Stimulated activated memory B cell treated with anti-CD40 and anti-IgM and Interleukin-4, amounts not matched to agents 10 μg/mL and 1 μg/mL and 100 μg/mL, for 72 hours (primary cell): ENCODE measurements around the gene DIO3.

Experiments
- ATAC-seq: fragments of 150-1000 bp; cut with Tn5 transposase; 2 replicates; pipeline ENCODE4 v1.10.0; 2021
- H3K27ac Mint-ChIP-seq: one replicate; pipeline ENCODE4 v1.8.0; 2022; ENCODE audit warnings: mild to moderate bottlenecking, mixed read lengths
- H3K27me3 Mint-ChIP-seq: one replicate; pipeline ENCODE4 v1.8.0; 2022; ENCODE audit warnings: mixed read lengths
- H3K36me3 Mint-ChIP-seq: one replicate; pipeline ENCODE4 v1.8.0; 2022; ENCODE audit warnings: mixed read lengths
- H3K4me1 Mint-ChIP-seq: one replicate; pipeline ENCODE4 v1.8.0; 2022; ENCODE audit warnings: mixed read lengths
- H3K4me3 Mint-ChIP-seq: one replicate; pipeline ENCODE4 v1.8.0; 2022; ENCODE audit warnings: mild to moderate bottlenecking, moderate library complexity, mixed read lengths
- H3K9me3 Mint-ChIP-seq: one replicate; pipeline ENCODE4 v1.8.0; 2022; ENCODE audit warnings: mixed read lengths

Gene DIO3

DNA sequence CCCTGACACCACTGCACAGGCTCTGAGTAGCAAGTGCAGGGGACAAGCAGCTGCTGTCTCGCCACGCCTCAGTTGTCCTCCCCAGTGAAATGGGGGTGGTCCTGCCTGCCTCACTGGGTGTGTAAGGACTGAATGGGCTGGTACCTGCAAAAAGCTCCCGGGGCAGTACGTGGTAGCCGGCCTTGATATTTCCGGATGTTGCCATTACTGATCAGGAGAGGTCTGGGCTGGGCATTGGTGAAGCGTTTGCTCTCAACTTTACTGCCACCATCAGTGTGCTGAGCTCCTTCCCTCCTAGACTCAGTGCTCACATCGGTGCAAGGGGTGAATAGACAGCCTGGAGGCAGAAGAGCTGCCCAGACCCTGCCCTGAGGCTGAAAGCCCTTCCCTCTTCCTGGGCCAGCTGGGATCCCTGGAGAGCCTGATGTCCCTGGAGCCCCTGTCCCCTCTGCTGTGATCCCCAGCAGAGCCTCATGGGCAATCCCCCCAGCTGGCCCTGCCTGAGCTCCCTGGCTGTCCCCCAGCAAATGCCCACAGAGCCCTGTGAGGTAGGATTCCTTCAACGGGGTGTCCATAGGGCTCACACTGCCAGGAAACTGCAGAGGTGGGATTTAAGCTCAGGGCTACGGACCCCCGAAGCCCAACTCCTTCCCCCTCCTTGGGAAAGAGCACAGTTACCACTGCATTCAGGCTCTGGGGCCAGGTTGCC, 18.2 kb downstream of the DIO3 start:
- no peak for ATAC-seq
- no peak overlapping the region for H3K4me3 Mint-ChIP-seq
- no peaks in the 10 kb centered on the region for H3K36me3 Mint-ChIP-seq

DNA sequence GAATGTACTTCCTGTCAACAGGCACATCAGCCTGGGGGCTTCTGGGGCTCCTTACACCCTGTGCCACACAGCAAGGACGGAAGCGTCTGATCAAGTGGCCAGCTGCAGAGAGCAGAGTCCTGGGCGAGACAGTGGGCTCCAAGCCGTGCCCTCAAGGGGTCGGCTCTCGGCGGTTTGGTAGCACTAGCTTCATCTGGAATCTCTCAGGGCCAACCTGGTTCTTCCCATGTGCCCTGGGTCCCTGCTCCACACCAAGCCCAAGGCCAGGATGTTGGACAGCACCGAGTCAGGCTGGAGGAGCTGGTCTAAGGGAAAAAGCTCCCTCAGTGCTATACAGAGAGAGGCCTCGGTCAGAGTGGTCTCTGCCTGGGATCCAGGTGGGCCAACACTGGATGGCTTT, 20.5 kb downstream of the DIO3 start:
- H3K36me3 Mint-ChIP-seq, result no peaks in the 10 kb centered on the region
- no peaks in the 10 kb centered on the region for H3K4me1 Mint-ChIP-seq
- no peak overlapping the region for H3K27ac Mint-ChIP-seq
- H3K27me3 Mint-ChIP-seq, result peaks cover 6% of the 10 kb centered on the region
- no peaks in the 10 kb centered on the region for H3K9me3 Mint-ChIP-seq
- no peak overlapping the region for H3K4me3 Mint-ChIP-seq
- ATAC-seq, result no peak

More for the DNA sequence above, 18.2 kb downstream of the DIO3 start:
- Mint-ChIP-seq H3K27ac (no peak overlapping the region), H3K4me1 (no peaks in the 10 kb centered on the region), H3K27me3 (peaks cover 8% of the 10 kb centered on the region), H3K9me3 (no peaks in the 10 kb centered on the region)

DNA sequence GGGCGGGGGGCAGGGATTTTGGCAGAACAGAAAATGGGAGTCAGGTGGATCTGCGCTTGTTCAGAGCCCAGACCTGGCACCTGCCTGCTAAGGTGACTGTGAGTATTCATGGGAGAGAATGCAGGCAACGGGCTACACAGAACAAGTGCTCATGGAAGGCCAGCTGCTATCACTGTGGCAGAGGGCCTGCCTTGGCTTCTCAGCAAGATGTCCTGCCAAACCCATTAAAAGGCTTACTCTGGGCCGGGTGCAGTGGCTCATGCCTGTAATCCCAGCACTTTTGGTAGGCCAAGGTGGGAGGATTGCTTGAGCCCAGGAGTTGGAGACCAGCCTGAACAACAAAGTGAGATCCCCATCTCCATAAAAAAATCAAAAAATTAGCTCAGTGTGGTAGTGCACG, 21.0 kb downstream of the DIO3 start:
- Mint-ChIP-seq H3K4me3 (no peak overlapping the region), H3K36me3 (no peaks in the 10 kb centered on the region), H3K4me1 (no peaks in the 10 kb centered on the region), H3K27ac (no peak overlapping the region), H3K9me3 (no peaks in the 10 kb centered on the region), H3K27me3 (peaks cover 6% of the 10 kb centered on the region)
- ATAC-seq, result no peak

DNA sequence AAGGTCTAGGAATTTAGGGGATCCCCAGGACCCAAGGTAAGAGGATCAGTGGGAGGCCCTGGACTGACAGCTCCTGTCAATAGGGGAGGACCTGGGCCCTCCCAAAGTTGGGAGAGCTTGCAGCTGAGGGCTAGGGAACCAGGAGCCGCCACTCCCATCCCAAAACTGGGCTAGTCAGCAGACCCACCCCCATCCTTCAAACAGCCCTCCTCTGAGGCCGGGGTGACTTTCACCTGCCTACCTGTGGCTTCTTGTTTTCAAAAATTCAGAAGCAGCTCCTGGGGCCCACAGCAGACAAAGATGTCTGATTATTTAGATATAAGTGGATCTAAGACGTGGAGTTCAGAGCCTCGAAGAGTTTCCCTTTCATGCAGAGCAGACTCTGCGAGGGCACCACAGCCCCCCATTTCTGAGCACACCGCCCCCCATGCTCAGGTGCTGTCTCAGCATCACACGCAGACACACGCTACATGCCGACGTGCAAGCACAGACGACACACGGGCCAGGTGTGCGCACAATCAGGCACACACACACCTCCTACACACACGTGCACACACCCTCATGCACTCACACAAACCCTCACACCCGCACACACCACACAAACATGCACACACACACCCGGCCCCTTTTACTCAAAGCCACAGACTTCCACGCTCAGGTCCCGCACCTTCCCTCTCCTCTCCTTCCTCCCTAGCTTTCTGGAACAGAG, 21.9 kb downstream of the DIO3 start:
- H3K27ac Mint-ChIP-seq, result no peak overlapping the region
- no peak for ATAC-seq
- no peaks in the 10 kb centered on the region for H3K36me3 Mint-ChIP-seq
- H3K9me3 Mint-ChIP-seq, result no peaks in the 10 kb centered on the region
- H3K4me1 Mint-ChIP-seq, result no peaks in the 10 kb centered on the region
- peaks cover 6% of the 10 kb centered on the region for H3K27me3 Mint-ChIP-seq
- no peak overlapping the region for H3K4me3 Mint-ChIP-seq

DNA sequence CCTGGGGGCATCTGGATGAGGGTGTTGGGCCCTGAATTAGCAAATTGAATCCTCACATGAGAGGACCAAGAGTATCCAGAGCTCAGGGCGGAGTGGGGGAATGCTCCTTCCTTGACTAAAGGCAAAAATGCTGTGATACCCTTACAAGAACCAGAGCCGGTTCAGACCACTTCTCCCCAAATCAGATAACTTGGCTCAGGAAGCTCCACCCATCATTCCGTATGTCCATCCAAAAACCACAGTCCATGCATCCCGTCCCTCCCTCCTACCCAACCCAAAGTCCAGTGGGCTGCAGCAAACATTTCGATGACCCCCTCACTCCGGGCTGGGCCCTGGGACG, 22.4 kb downstream of the DIO3 start:
- Mint-ChIP-seq H3K9me3 (no peaks in the 10 kb centered on the region), H3K27me3 (peaks cover 6% of the 10 kb centered on the region), H3K27ac (no peak overlapping the region), H3K4me3 (no peak overlapping the region), H3K4me1 (no peaks in the 10 kb centered on the region), H3K36me3 (no peaks in the 10 kb centered on the region)
- ATAC-seq, result no peak

DNA sequence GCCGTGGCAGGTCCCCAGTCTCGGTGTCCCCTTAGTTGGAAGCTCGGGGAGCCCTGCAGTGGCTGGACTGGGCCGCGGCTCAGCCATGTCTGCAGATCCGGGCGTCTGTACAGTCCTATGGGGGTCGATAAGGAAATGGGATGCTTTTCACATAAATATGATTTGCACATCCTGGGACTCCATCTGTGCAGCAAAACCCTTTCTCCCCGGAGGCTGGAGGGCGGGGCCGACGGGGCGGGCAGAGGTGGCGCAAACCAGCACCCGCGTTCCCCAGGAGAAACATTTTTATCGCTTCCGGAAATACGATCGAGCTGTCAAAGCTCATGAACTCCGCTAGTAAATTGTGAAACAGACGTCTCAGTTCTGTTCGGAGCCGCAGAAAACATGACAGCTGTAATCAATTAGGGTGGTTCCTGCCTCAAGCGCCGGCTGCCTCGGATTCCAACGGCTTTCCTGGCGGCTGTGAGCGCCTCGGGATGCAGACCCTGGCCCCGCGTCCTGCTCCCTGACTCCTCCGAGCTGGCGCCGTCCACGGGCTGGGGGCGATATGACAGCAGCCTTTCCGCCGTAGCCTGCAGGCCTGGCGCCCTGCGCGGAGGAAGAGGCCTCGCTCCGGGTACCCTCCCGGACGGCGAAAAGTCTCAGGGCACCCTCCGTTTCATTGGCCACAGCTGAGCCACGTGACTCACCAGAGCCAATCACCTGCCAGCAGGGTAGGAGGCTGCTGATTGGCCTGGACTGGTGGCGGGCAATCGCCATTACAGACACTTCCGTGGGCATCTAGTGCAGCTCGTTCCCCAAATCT, 23.0 kb downstream of the DIO3 start:
- Mint-ChIP-seq H3K9me3 (no peaks in the 10 kb centered on the region), H3K27ac (no peak overlapping the region), H3K4me3 (no peak overlapping the region), H3K36me3 (no peaks in the 10 kb centered on the region), H3K27me3 (peaks cover 6% of the 10 kb centered on the region), H3K4me1 (no peaks in the 10 kb centered on the region)
- ATAC-seq, result no peak

DNA sequence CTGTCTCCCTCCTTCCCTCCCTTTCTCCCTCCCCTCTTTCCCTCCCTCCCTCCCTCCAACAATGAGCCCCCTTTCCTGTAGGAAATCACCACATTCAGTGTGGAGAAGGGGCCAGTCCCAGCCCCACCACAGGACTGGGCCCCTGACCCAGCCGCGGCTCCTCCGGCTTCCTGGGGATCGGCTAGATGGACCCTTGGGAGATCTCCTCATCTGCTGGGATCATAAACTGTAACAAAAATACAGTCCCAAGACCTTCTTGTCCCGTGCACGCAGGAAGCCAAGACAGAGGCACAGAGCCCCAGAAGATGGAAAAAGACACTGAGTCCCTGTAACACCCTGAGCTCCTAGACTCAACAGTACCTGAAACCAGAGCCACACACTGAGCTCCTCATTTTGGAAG, 23.9 kb downstream of the DIO3 start:
- no peak for ATAC-seq
- Mint-ChIP-seq H3K9me3 (no peaks in the 10 kb centered on the region), H3K4me1 (no peaks in the 10 kb centered on the region), H3K27ac (no peak overlapping the region), H3K27me3 (peaks cover 6% of the 10 kb centered on the region), H3K4me3 (no peak overlapping the region), H3K36me3 (no peaks in the 10 kb centered on the region)

DNA sequence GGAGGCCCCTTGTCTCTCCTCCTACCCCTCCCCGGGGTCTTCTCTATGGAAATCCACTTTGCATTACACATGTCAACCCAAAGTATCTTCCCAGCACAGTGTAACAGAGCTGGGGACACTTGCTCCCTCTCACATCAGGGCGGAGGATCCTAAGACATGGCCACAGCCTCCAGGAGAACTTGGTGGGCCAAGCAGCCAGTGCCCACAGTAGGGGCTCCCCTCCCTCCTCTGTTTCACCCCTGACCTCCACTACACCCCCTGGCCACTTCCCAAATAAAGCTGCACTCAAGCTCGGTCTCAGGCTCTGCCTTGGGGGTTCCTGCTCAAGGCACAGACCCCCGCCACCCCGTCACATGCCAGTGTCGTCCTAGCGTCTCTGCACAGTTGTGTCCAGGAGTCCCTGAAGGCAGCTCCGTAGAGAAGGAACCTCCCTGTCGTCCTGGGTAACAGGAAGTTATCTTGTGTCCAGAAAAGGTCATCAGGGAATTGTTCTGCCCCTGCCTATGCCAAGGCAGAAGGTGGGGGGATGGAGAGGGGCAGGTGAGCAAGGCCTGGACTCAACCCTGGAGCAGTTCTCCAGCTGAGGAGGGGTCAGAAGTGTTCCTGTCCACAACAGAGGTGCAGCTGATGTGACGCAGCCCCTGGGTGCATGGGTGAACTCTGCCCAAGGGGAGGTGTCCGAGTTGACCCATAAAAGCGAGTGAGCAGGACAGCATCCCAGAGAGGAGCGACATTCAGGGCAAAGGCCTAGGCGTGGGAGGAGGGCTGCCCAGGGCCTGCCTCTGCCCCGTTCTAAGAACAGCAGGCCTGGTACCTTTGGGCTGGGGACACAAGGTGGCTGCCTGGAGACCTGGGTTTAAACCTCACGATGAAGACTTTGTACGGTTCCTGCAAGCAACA, 25.5 kb downstream of the DIO3 start:
- Mint-ChIP-seq H3K9me3 (no peaks in the 10 kb centered on the region), H3K27me3 (peaks cover 3% of the 10 kb centered on the region), H3K36me3 (no peaks in the 10 kb centered on the region), H3K4me3 (no peak overlapping the region), H3K27ac (no peak overlapping the region), H3K4me1 (no peaks in the 10 kb centered on the region)
- ATAC-seq, result no peak

DNA sequence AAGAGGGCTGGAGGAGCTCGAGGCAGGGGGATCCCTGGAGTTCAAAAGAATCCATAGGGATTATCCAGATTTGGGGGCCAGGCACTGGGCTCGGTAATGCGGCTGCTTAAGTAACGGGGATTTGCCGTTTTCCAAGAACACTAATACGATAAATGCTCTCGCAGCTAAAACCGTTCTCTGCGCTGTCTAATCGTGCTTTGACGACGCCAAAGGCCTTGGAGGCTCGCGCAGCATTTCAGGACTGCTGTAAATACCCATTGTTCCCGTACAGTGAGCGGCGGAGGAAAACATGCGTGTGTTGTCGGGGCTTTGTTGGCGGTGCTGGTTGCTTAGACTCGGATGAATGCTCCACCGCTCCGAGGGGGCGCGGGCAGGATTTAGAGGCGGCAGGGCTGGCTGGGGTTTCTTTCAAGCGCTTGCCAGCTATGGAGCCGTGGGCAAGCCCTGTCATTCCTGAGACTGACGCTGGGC, 26.2 kb downstream of the DIO3 start:
- no peaks in the 10 kb centered on the region for H3K4me1 Mint-ChIP-seq
- no peaks in the 10 kb centered on the region for H3K36me3 Mint-ChIP-seq
- no peak overlapping the region for H3K27ac Mint-ChIP-seq
- no peak overlapping the region for H3K4me3 Mint-ChIP-seq
- H3K27me3 Mint-ChIP-seq, result no peaks in the 10 kb centered on the region
- ATAC-seq, result no peak
- no peaks in the 10 kb centered on the region for H3K9me3 Mint-ChIP-seq

DNA sequence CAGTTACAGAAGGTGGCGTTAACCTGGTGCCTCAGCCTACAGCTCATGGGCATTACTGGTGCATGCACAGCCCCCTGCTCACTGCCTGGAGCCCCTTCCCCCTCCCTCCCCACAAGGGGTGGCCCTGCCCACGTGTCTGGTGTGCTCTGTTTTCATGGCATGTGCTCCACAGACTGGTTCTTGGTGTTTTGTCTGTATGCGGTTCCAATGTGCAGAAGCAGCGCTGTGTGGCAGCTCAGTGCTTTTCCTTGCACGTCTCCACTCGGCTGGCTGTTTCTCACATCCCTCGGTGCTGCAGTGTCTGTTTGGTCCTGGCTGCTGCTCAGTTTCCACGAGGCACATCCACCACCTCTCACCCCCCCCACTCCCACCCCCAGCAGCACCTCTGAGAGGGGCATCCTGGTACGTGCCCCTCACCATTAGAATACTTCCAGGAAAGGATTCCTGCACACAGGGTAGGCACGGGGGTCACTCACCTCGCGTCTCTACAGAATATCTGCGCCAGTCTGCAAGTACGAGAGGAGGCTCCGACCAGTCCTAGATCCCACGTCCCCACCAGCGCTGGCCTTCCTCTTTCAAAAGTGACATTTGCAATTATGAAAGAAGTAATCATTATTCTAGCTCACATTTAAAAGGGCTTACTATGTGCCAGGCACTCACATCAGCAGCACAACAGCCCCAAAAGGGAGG, 27.1 kb downstream of the DIO3 start:
- Mint-ChIP-seq H3K4me1 (no peaks in the 10 kb centered on the region), H3K27me3 (no peaks in the 10 kb centered on the region), H3K4me3 (no peak overlapping the region), H3K27ac (no peak overlapping the region), H3K36me3 (no peaks in the 10 kb centered on the region), H3K9me3 (no peaks in the 10 kb centered on the region)
- no peak for ATAC-seq

DNA sequence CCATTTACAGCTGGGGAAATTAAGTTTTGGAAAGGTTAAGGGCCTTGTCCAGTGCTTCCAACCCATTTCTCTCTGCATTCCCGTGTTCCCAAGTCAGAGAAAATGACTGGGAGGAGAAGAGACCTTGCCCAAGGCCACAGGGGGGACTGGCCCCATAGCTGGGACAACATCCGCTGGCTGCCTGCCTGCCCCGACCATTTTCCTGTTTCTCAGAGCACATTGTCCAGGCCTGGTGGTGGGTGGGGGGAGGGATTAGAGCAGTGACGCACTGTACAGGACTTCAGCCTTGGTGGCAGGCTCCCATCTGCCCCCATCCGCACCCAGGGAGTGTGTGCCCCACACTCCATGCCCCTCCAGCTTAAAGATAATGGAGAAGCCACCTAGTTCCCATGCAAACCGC, 27.7 kb downstream of the DIO3 start:
- Mint-ChIP-seq H3K4me1 (no peaks in the 10 kb centered on the region), H3K27me3 (no peaks in the 10 kb centered on the region), H3K9me3 (no peaks in the 10 kb centered on the region), H3K4me3 (no peak overlapping the region), H3K36me3 (no peaks in the 10 kb centered on the region), H3K27ac (no peak overlapping the region)
- no peak for ATAC-seq

DNA sequence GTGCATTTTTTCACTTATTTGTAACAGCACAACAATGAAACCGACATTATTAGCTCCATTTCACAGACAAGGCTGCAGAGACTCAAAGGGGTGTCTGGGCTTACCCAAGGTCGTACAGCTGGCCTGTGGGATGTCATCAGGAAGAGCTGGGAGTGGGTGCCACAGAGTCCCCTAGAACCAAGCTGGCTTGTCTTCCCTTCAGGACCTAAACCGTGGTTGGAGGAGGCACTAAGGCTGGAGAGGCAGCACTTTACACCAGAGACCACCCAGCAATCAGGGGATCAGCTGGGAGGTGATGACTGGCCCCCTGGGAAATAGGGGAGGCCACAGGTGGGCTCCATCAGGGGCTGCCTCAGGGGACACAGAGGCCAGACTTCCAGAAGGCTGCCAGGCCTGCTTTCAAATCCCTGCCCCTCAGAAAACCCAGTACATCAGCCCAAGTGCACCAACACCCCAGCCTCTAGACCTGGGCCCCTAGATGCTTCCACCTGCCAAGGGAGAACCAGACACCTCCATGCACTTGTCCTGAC, 28.3 kb downstream of the DIO3 start:
- H3K27ac Mint-ChIP-seq, result no peak overlapping the region
- no peaks in the 10 kb centered on the region for H3K4me1 Mint-ChIP-seq
- no peak overlapping the region for H3K4me3 Mint-ChIP-seq
- no peak for ATAC-seq
- no peaks in the 10 kb centered on the region for H3K27me3 Mint-ChIP-seq
- no peaks in the 10 kb centered on the region for H3K36me3 Mint-ChIP-seq
- H3K9me3 Mint-ChIP-seq, result peaks cover 3% of the 10 kb centered on the region

DNA sequence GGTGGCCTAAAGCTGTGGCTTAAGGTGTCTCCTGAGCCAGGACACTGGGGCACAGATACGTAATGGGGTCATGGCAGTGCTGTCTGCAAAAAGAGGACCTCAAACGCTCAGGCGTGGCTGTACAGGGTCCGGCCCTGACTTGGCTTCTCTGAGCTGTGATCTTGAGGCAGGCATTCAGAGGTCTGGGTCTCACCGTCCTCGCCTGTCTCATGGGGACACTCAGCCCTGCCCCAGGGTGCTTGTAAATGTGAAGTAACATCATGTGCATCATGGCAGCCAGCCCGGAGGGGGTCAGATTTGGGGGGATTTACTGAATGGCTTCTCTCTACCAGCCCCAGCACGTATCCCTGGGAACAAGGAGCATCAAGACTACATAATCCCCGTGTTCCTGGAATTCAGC, 28.8 kb downstream of the DIO3 start:
- Mint-ChIP-seq H3K36me3 (no peaks in the 10 kb centered on the region), H3K9me3 (peaks cover 3% of the 10 kb centered on the region), H3K27me3 (no peaks in the 10 kb centered on the region), H3K4me3 (no peak overlapping the region), H3K27ac (no peak overlapping the region), H3K4me1 (no peaks in the 10 kb centered on the region)
- no peak for ATAC-seq

DNA sequence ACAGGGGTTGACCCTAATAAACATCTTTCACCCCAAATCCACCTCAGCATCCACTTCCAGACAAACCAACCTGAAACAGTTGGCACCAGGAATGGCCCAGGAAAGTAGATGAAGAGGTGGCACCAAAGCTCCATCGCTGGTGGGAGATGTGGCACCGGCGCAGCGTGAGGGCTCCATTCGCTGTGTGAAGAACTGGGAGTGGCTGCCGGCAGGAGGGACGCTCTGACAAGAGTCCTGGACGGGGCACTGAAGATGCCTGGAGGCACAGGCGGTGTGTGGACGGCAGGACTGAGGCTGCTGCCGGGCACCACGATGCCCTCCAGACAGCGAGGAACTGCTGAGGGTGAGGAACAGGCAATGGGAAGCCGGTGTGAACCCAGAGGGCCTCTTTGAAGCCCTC, 29.3 kb downstream of the DIO3 start:
- H3K4me1 Mint-ChIP-seq, result peaks cover under 1% of the 10 kb centered on the region
- H3K9me3 Mint-ChIP-seq, result peaks cover 3% of the 10 kb centered on the region
- no peak overlapping the region for H3K4me3 Mint-ChIP-seq
- ATAC-seq, result no peak
- H3K27ac Mint-ChIP-seq, result no peak overlapping the region
- no peaks in the 10 kb centered on the region for H3K27me3 Mint-ChIP-seq
- H3K36me3 Mint-ChIP-seq, result no peaks in the 10 kb centered on the region
